D341Med (cell line): ENCODE data around the gene HEATR5B.
"Not testable (repeated sequence)": the region's sequence is repeated elsewhere in the genome, so short reads cannot be mapped to it uniquely, and the experiment has no call there.

Source experiments
- DNase-seq: peaks from one replicate; pipeline ENCODE4 v3.0.0; 2012; ENCODE audit warnings: low spot score

HEATR5B gene

GRCh38 chr2:36941867-36942266 is 142.3 kb downstream of the HEATR5B start:
- no peak for DNase-seq

- not testable (repeated sequence) for DNase-seq
Observed at GRCh38 chr2:36936526-36936925, 147.6 kb downstream of the HEATR5B start.

GRCh38 chr2:36931688-36932087 is 152.5 kb downstream of the HEATR5B start:
- not testable (repeated sequence) for DNase-seq
